Activated T-helper 1 cell treated with anti-CD3 and anti-CD28 coated beads, Interleukin-2, amount 50 U/mL, for 16 hours (primary cell): ENCODE measurements around the gene DDHD1.
"Not testable (repeated sequence)": the region's sequence is repeated elsewhere in the genome, so short reads cannot be mapped to it uniquely, and the experiment has no call there.

Experiments used
- DNase-seq, 2 donors: peaks; one replicate each; pipeline ENCODE4 v3.0.0-alpha.2; 2020; ENCODE audit warnings: low read depth in 1 of 2, low spot score in 1 of 2

DDHD1 gene

GRCh38 chr14:53109105-53110041 lies 43.8 kb downstream of the DDHD1 start:
- DNase-seq, result peak in 1 of 2 donors; percentile 29

GRCh38 chr14:53108292-53109104 lies 44.6 kb downstream of the DDHD1 start:
- DNase-seq, result no peak

GRCh38 chr14:53106768-53107167 lies 46.4 kb downstream of the DDHD1 start:
- no peak for DNase-seq

GRCh38 chr14:53103636-53104340 lies 49.3 kb downstream of the DDHD1 start:
- no peak for DNase-seq

- DNase-seq, result no peak
These were observed 59.9 kb downstream of the DDHD1 start for GRCh38 chr14:53093206-53093605.

GRCh38 chr14:53090853-53091252 lies 62.3 kb downstream of the DDHD1 start:
- no peak for DNase-seq

GRCh38 chr14:53084954-53085353 lies 68.2 kb downstream of the DDHD1 start:
- DNase-seq, result not testable (repeated sequence)

- DNase-seq, result no peak
These were observed 88.6 kb downstream of the DDHD1 start for GRCh38 chr14:53064475-53064874.

GRCh38 chr14:53062856-53063255 lies 90.3 kb downstream of the DDHD1 start:
- no peak for DNase-seq

- no peak for DNase-seq
These were observed 93.1 kb downstream of the DDHD1 start for GRCh38 chr14:53060046-53060445.

GRCh38 chr14:53055003-53055402 lies 98.1 kb downstream of the DDHD1 start:
- DNase-seq, result no peak

GRCh38 chr14:53054457-53054856 lies 98.7 kb downstream of the DDHD1 start:
- no peak for DNase-seq

- DNase-seq, result no peak
These were observed 104.5 kb downstream of the DDHD1 start for GRCh38 chr14:53048631-53049030.

- no peak for DNase-seq
These were observed 105.6 kb downstream of the DDHD1 start for GRCh38 chr14:53047307-53048069.

- DNase-seq, result no peak
These were observed 108.6 kb downstream of the DDHD1 start for GRCh38 chr14:53044486-53044885.

- DNase-seq, result no peak
These were observed 110.0 kb downstream of the DDHD1 start for GRCh38 chr14:53043027-53043581.

- DNase-seq, result no peak
These were observed 110.6 kb downstream of the DDHD1 start for GRCh38 chr14:53042480-53042879.

GRCh38 chr14:53041067-53041466 lies 112.1 kb downstream of the DDHD1 start:
- DNase-seq, result no peak

GRCh38 chr14:53038629-53039028 lies 114.5 kb downstream of the DDHD1 start:
- DNase-seq, result no peak

- DNase-seq, result no peak
These were observed 116.1 kb downstream of the DDHD1 start for GRCh38 chr14:53037016-53037415.
